Endothelial cell of umbilical vein (primary cell): ENCODE data around the gene ROBO2. TPM values are rescaled to one million over a fixed set of nuclear protein-coding genes. Genes with fewer than 3 reads are reported as not detected.

ENCODE experiments used
- BruUV-seq: library from RNA; stranded (reverse); fragments of 400-500 nt; replicated peaks from 2 replicates; lab custom pipeline; 2021; lab: Mats Ljungman, UMichigan
- CTCF ChIA-PET: fragments of 300-600, 350-600 bp; sonication (Branson Sonifier 250); formaldehyde crosslinking; loops from one replicate; lab custom pipeline; 2021; ENCODE audit warnings: antibody characterized with exemption, inconsistent platforms; lab: Charles Lee
- POLR2A ChIA-PET: fragments of 300-600, 350-600 bp; sonication (Branson Sonifier 250); formaldehyde crosslinking; loops from one replicate; lab custom pipeline; 2021; ENCODE audit warnings: antibody characterized with exemption, inconsistent platforms; lab: Charles Lee
- DNase-seq: peaks from one replicate; pipeline ENCODE4 v3.0.0-alpha.2; 2011; ENCODE audit warnings: low read depth, low spot score
- FAIRE-seq: peaks from 2 replicates; lab custom pipeline; 2011; peaks lifted over from hg19 to GRCh38; lab: Jason Lieb, UNC
- H2AFZ ChIP-seq: 2 replicates; pipeline ENCODE4 v1.6.0; 2012; ENCODE audit warnings: low read depth, low read length, control low read depth, inconsistent platforms
- H3K27ac ChIP-seq: 2 replicates; pipeline ENCODE4 v1.5.1; 2011; ENCODE audit warnings: low read depth, mild to moderate bottlenecking, control low read depth, low read length, moderate library complexity; ENCODE audit not compliant: insufficient read depth
- H3K27me3 ChIP-seq, 2 experiments: 2 replicates each; pipeline versions ENCODE4 v1.6.0 to v1.6.1; 2011; ENCODE audit warnings: low read length in 2 of 2, mixed read lengths in 1 of 2; ENCODE audit not compliant: control insufficient read depth in 2 of 2, insufficient read depth in 2 of 2
- H3K36me3 ChIP-seq, 2 experiments: 2 replicates in 1 of 2; 3 replicates in 1 of 2; pipeline ENCODE4 v1.5.1; 2011; ENCODE audit warnings: low read length in 2 of 2, mild to moderate bottlenecking in 1 of 2, moderate library complexity in 1 of 2; ENCODE audit not compliant: control insufficient read depth in 2 of 2, insufficient read depth in 2 of 2; ENCODE audit errors: extremely low read depth in 1 of 2
- H3K4me1 ChIP-seq: 3 replicates; pipeline ENCODE4 v1.5.1; 2011; ENCODE audit warnings: mild to moderate bottlenecking, low read length; ENCODE audit not compliant: control insufficient read depth, insufficient read depth; ENCODE audit errors: extremely low read depth
- H3K4me2 ChIP-seq: 2 replicates; pipeline ENCODE4 v1.6.1; 2011; ENCODE audit warnings: low read length, control low read depth, mixed read lengths; ENCODE audit not compliant: insufficient read depth
- H3K4me3 ChIP-seq, 3 experiments: fragments of 200-600 bp in 1 of 3; sonication (generic), shearing (Covaris generic) in 1 of 3; replicated peaks in 1 of 3; 2 replicates each; pipeline ENCODE4 v1.5.1; 2011 to 2016; ENCODE audit warnings: control low read depth in 3 of 3, low read length in 3 of 3, mild to moderate bottlenecking in 2 of 3, inconsistent platforms in 1 of 3, low read depth in 1 of 3, moderate library complexity in 1 of 3; ENCODE audit not compliant: insufficient read depth in 1 of 3
- H3K79me2 ChIP-seq: 2 replicates; pipeline ENCODE4 v1.6.0; 2012; ENCODE audit warnings: low read length, inconsistent platforms; ENCODE audit not compliant: control insufficient read depth, insufficient read depth
- H3K9ac ChIP-seq: replicated peaks from 2 replicates; pipeline ENCODE3; 2011; ENCODE audit warnings: low read length, control low read depth; ENCODE audit not compliant: insufficient read depth; ENCODE audit errors: extremely low read depth
- H3K9me1 ChIP-seq: replicated peaks from 3 replicates; pipeline ENCODE4 v1.6.0; 2011; ENCODE audit warnings: mild to moderate bottlenecking, low read length; ENCODE audit not compliant: control insufficient read depth, insufficient read depth; ENCODE audit errors: extremely low read depth
- H3K9me3 ChIP-seq: replicated peaks from 2 replicates; pipeline ENCODE4 v1.5.1; 2012; ENCODE audit warnings: low read length, inconsistent platforms; ENCODE audit not compliant: control insufficient read depth, insufficient read depth
- H4K20me1 ChIP-seq: replicated peaks from 2 replicates; pipeline ENCODE3; 2011; ENCODE audit warnings: mild to moderate bottlenecking, low read length; ENCODE audit not compliant: control insufficient read depth, insufficient read depth; ENCODE audit errors: extremely low read depth
- EZH2 ChIP-seq: IDR thresholded peaks from 2 replicates; pipeline ENCODE4 v1.6.1; 2012; ENCODE audit warnings: borderline replicate concordance, low read depth, mild to moderate bottlenecking, moderate library complexity, low read length, inconsistent platforms; ENCODE audit not compliant: severe bottlenecking
- FOS ChIP-seq: IDR thresholded peaks from 2 replicates; pipeline ENCODE4 v1.6.1; 2011; ENCODE audit warnings: mild to moderate bottlenecking, low read length, moderate library complexity, borderline replicate concordance; ENCODE audit not compliant: insufficient read depth
- GATA2 ChIP-seq: IDR thresholded peaks from 2 replicates; pipeline ENCODE4 v1.7.0; 2011; ENCODE audit warnings: low read depth, mild to moderate bottlenecking, moderate library complexity, mixed read lengths, low read length; ENCODE audit not compliant: insufficient read length, insufficient read depth
- JUN ChIP-seq: IDR thresholded peaks from 2 replicates; pipeline ENCODE4 v1.6.1; 2011; ENCODE audit warnings: borderline replicate concordance, low read depth; ENCODE audit not compliant: insufficient read length, insufficient read depth
- MYC ChIP-seq: IDR thresholded peaks from one replicate; pipeline ENCODE4 v1.6.1; 2011; ENCODE audit warnings: mild to moderate bottlenecking, low read depth, low read length
- POLR2A ChIP-seq: IDR thresholded peaks from 2 replicates; pipeline ENCODE4 v1.6.1; 2012; ENCODE audit warnings: low read depth, mild to moderate bottlenecking, control low read depth, low read length
- POLR2AphosphoS5 ChIP-seq: IDR thresholded peaks from 2 replicates; pipeline ENCODE4 v1.6.1; 2012; ENCODE audit warnings: low read depth, mild to moderate bottlenecking, control low read depth, low read length, moderate library complexity; ENCODE audit not compliant: insufficient read depth
- dilution Hi-C: fragments of 300-500 bp; cut with MboI; formaldehyde crosslinking; loops from one replicate; pipeline ENCODE4 v1.15.0; 2019; ENCODE audit warnings: low sequenced_read_pairs; ENCODE audit not compliant: extremely low pct_ligation_motif_present
- intact Hi-C: fragments of 100-400 bp; cut with micrococcal nuclease; formaldehyde crosslinking; loops from one replicate; pipeline ENCODE4 v1.10.0; 2022
- polyA plus RNA-seq, 4 experiments: library from polyadenylated mRNA; depleted of rRNA in 3 of 4; stranded (reverse) in 3 of 4; unstranded in 1 of 4; fragments of >200 nt; gene quantifications; 2 replicates each; pipeline versions ENCODE4 v1.2.1 to v1.2.3, GENCODE V29; 2011 to 2012; ENCODE audit warnings: missing spikeins in 1 of 4
- total RNA-seq: library from RNA; stranded (reverse); gene quantifications from 2 replicates; pipeline ENCODE4 v1.2.3, GENCODE V29; 2021
- TF ChIP-seq, protein P1 (sequence below): IDR thresholded peaks from 2 replicates; pipeline ENCODE4 v1.6.1; 2011; ENCODE audit not compliant: insufficient read depth, insufficient read length
- TF ChIP-seq, protein P2 (sequence below), 2 donors: IDR thresholded peaks; 1 replicate in 1 of 2; 2 replicates in 1 of 2; pipeline ENCODE4 v1.5.1; 2011; ENCODE audit warnings: low read length in 2 of 2, mild to moderate bottlenecking in 2 of 2, moderate library complexity in 2 of 2, control low read depth in 1 of 2, inconsistent platforms in 1 of 2, low read depth in 1 of 2; ENCODE audit not compliant: insufficient read depth in 1 of 2; ENCODE audit errors: extremely low read depth in 1 of 2

Gene ROBO2
- total and polyA plus RNA-seq, 2 donors (not counting 3 experiments of a cell fraction or from before 2014, with no cell fraction given) = not detected

DNA sequence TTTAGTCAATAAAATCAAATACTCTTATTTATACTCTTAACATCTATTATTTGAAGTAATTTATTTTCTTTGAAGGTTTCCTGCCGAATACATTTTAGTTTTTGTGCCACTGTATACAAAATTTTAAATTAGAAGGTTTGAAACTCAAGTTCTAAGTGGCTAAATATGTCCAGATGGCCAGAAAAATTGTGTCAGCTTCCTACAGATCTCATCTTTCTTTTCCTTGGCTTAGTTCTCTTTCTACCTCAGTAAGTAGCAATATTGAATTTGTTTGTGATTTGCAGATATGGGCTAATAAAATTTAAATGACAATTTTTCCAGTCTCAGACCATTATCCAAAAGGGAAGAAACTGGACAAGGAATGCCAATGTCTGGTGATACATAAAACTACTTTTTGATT lies 452.1 kb downstream of the ROBO2 start:
- ChIA-PET CTCF (no interaction called here), POLR2A (no interaction called here)

More for the DNA sequence above, 452.1 kb downstream of the ROBO2 start:
- TF ChIP-seq EZH2 (no peak), MYC (no peak), JUN (no peak), POLR2A (no peak), GATA2 (no peak), FOS (no peak), POLR2AphosphoS5 (no peak)
- TF ChIP-seq, protein P1, sequence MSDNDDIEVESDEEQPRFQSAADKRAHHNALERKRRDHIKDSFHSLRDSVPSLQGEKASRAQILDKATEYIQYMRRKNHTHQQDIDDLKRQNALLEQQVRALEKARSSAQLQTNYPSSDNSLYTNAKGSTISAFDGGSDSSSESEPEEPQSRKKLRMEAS = no peak
- TF ChIP-seq, protein P2, sequence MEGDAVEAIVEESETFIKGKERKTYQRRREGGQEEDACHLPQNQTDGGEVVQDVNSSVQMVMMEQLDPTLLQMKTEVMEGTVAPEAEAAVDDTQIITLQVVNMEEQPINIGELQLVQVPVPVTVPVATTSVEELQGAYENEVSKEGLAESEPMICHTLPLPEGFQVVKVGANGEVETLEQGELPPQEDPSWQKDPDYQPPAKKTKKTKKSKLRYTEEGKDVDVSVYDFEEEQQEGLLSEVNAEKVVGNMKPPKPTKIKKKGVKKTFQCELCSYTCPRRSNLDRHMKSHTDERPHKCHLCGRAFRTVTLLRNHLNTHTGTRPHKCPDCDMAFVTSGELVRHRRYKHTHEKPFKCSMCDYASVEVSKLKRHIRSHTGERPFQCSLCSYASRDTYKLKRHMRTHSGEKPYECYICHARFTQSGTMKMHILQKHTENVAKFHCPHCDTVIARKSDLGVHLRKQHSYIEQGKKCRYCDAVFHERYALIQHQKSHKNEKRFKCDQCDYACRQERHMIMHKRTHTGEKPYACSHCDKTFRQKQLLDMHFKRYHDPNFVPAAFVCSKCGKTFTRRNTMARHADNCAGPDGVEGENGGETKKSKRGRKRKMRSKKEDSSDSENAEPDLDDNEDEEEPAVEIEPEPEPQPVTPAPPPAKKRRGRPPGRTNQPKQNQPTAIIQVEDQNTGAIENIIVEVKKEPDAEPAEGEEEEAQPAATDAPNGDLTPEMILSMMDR (IDR thresholded peaks at IDR 0.05; ENCODE audit: extremely low read depth in 1 of 2, insufficient read depth in 1 of 2, low read depth in 1 of 2, low read length in 2 of 2) = no peak
- Histone ChIP-seq H3K9me1 (no peaks in the 10 kb centered on the region), H3K4me2 (no peak overlapping the region), H3K27ac (no peak overlapping the region), H3K4me3 (no peak overlapping the region), H2AFZ (no peak overlapping the region), H3K27me3 (no peaks in the 10 kb centered on the region), H3K9me3 (no peaks in the 10 kb centered on the region), H3K9ac (no peak overlapping the region), H3K4me1 (no peaks in the 10 kb centered on the region), H3K36me3 (no peaks in the 10 kb centered on the region), H3K79me2 (no peaks in the 10 kb centered on the region), H4K20me1 (no peaks in the 10 kb centered on the region)
- intact Hi-C loops = no loop called here
- DNase-seq (no peak), FAIRE-seq (no peak)
- dilution Hi-C loops = no loop called here
- BruUV-seq = no TSS peak
